ENCODE measurements around the gene RER1. TPM values are rescaled to one million over a fixed set of nuclear protein-coding genes. Genes with fewer than 3 reads are reported as not detected.

The RER1 gene
- polyA plus RNA-seq, 1 donor from 2014 or later, result 58.7 TPM

DNA sequence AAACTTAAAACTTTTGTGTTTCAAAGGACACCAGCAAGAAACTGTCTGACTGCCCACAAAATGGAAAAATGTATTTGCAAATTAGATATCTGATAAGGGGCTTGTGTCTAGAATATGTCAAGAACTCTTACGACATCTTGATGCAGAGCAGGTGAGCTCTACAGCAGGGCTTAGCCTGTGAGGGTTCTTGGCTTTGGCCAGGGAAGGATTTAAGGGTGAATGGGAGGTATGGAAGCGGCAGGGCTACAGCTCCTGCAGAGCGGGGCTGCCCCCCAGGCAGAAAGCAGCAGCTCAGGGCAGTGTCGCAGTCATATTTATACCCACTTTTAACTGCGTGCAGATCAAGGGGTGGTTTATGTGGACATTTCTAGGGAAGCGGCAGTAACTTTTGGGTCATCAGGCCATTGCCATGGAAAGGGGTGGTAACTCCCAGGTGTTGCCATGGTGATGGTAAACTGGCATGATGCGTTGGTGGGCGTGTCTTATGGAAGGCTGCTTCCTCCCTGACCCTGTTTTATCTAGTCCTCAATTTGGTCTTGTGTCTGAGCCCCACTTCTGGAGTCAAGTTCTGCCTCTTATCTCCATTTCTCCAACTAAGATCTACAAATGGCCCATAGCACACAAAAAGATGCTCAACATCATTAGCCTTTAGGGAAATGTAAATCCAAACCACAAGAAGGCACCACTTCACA, 23.4 kb upstream of the RER1 start:
- H2AFZ ChIP-seq (ENCODE audit: low read depth, low read length), result no peak overlapping the region

DNA sequence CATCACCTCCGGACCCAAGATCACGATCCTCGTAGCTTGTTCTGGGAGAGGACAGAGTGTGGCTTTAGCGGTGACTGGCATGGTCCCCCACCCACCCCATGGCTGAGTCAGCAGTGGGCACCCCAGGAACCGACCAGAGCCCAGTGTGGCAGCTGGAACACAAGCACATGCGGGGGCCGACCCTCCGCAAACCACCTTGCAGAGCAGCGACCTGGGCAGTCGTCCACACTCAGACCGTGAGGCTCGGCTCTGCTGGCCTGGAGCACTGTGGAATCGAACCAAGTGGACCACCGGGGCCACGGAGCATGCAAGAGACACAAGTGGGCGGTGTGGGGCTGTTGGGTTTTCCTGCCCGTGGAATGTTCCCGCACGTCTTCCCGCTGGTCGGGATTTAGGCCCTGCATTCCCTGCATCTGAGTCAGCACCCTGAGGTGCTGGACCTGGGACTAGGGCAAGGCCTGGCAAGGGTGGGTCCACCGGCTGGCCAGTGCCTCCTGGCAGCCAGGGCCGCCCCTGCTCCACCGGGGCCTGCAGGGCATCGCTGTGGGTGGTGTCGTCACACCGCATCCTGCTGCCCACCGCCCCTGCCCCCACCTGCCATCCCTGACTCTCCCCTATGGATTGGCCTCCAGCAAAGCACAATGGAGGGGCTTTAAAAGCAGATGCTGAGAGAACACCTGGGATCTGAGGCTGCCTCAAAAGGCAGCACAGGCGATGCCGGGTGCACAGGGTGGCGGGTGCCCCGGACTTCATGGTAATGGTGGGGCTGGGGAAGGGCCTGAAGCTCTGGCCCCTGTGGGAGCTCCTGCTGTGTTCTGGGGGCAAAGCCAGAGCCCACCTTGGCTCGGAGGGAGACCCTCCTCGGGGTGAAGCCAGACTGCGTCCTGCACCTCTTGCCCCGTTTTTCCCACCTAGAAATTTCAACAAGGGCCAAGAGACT, 18.8 kb upstream of the RER1 start:
- no peak overlapping the region for H2AFZ ChIP-seq (ENCODE audit: low read depth, low read length)
- H3K27me3 ChIP-seq (ENCODE audit: insufficient read depth, low read depth, low read length), result no peaks in the 10 kb centered on the region
- no peak overlapping the region for H3K27ac ChIP-seq (ENCODE audit: low read length)
- H3K9ac ChIP-seq (ENCODE audit: low read length), result no peak overlapping the region
- no peaks in the 10 kb centered on the region for H3K79me2 ChIP-seq (replicated peaks; ENCODE audit: insufficient read depth, low read length)
- H3F3A ChIP-seq (ENCODE audit: insufficient read depth, low read length, poor library complexity, severe bottlenecking), result no peaks in the 10 kb centered on the region
- no peaks in the 10 kb centered on the region for H3K9me3 ChIP-seq (ENCODE audit: low read length)
- no peak overlapping the region for H3K4me3 ChIP-seq (ENCODE audit: low read length)
- no peaks in the 10 kb centered on the region for H4K20me1 ChIP-seq (ENCODE audit: insufficient read depth)
- H3K9me2 ChIP-seq (ENCODE audit: insufficient read depth, low read length), result no peaks in the 10 kb centered on the region
- TF ChIP-seq EZH2 (IDR thresholded peaks at IDR 0.05; ENCODE audit: borderline replicate concordance, insufficient read depth, low read length, poor library complexity, severe bottlenecking) (no peak), CTCF (IDR thresholded peaks at IDR 0.05; ENCODE audit: poor library complexity, severe bottlenecking) (no peak), REST (IDR thresholded peaks at IDR 0.05; ENCODE audit: borderline replicate concordance) (no peak), SMC3 (conservative IDR thresholded peaks at IDR 0.05; ENCODE audit: poor library complexity) (no peak), POLR2AphosphoS5 (IDR thresholded peaks at IDR 0.05) (no peak), EP300 (conservative IDR thresholded peaks at IDR 0.05; ENCODE audit: poor library complexity, severe bottlenecking) (no peak), MXI1 (conservative IDR thresholded peaks at IDR 0.05; ENCODE audit: poor library complexity, severe bottlenecking) (no peak), TAF1 (IDR thresholded peaks at IDR 0.05; ENCODE audit: low read depth) (no peak), RAD21 (conservative IDR thresholded peaks at IDR 0.05) (no peak)
- no peaks in the 10 kb centered on the region for H3K36me3 ChIP-seq (ENCODE audit: insufficient read depth, low read length)
- H3K4me2 ChIP-seq (ENCODE audit: low read length), result no peak overlapping the region

More for the DNA sequence above, 23.4 kb upstream of the RER1 start:
- Histone ChIP-seq H3K9me3 (ENCODE audit: low read length) (no peaks in the 10 kb centered on the region), H3K4me3 (ENCODE audit: low read length) (no peak overlapping the region), H3K4me2 (ENCODE audit: low read length) (no peak overlapping the region), H3K9me2 (ENCODE audit: insufficient read depth, low read length) (no peaks in the 10 kb centered on the region), H3K27me3 (ENCODE audit: insufficient read depth, low read depth, low read length) (no peaks in the 10 kb centered on the region), H4K20me1 (ENCODE audit: insufficient read depth) (no peaks in the 10 kb centered on the region), H3F3A (ENCODE audit: insufficient read depth, low read length, poor library complexity, severe bottlenecking) (no peaks in the 10 kb centered on the region), H3K27ac (ENCODE audit: low read length) (no peak overlapping the region), H3K79me2 (replicated peaks; ENCODE audit: insufficient read depth, low read length) (no peaks in the 10 kb centered on the region), H3K36me3 (ENCODE audit: insufficient read depth, low read length) (no peaks in the 10 kb centered on the region), H3K9ac (ENCODE audit: low read length) (no peak overlapping the region)
- TF ChIP-seq RAD21 (conservative IDR thresholded peaks at IDR 0.05) (no peak), SMC3 (conservative IDR thresholded peaks at IDR 0.05; ENCODE audit: poor library complexity) (no peak), TAF1 (IDR thresholded peaks at IDR 0.05; ENCODE audit: low read depth) (no peak), REST (IDR thresholded peaks at IDR 0.05; ENCODE audit: borderline replicate concordance) (no peak), EP300 (conservative IDR thresholded peaks at IDR 0.05; ENCODE audit: poor library complexity, severe bottlenecking) (no peak)
